ENCODE measurements around the gene EPHA4.

EPHA4 gene

DNA sequence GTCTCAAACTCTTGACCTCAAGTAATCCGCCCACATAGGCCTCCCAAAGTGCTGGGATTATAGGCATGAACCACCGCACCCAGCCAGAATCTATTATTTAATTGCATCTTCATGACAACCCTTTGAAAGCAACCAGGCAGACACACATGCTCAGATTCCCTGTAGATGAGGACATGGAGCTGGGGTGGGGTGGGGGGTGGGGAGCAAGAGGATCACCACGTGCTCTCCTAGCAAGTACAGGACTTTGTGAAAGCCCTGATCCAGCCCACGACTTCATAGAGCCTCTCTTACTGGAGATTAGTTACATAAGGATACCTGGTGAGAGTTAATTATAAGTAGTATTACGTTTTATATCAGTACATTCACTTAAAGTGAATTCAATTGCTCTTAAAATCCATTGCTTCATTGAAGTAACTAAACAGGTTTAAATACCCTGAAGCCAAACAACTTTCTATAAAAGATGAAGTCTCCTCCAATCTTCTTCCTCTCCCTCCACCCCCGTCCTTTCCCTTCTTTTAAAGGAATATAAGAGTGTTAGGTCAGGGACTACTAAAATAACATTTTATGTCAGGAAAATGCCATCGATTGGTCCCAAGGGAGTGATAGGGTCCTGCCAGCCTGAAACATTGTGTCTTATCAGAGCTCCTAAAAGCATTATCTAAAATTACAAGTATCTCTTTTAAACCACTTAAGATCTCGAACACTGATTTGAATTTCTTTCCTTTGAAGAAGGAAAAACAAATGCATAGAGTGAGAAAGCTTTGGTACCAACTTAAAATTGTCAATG, 123.9 kb downstream of the EPHA4 start:
- in situ Hi-C loops (cut with HindIII; ENCODE audit: low sequenced_read_pairs): no loop called here

DNA sequence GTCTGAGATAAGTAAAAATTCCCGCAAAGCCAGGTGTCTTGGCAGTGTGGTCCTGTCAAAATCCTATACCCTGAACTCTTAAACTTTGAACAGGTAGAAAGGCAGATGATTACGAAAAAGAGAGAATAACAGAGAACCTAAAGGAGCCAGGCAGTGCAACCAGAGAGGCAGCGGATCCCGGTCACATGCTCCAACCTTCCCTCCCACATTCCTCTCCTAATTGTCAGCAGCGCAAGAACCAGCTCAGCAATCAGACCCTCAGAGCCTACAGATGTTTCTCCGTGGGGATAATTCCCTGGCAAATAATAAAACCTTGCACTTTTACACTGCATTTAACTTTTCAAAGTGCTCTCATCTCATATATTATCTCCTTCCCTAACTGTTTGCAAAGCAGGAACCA, 124.8 kb downstream of the EPHA4 start:
- in situ Hi-C loops (cut with HindIII; ENCODE audit: low sequenced_read_pairs): no loop called here

DNA sequence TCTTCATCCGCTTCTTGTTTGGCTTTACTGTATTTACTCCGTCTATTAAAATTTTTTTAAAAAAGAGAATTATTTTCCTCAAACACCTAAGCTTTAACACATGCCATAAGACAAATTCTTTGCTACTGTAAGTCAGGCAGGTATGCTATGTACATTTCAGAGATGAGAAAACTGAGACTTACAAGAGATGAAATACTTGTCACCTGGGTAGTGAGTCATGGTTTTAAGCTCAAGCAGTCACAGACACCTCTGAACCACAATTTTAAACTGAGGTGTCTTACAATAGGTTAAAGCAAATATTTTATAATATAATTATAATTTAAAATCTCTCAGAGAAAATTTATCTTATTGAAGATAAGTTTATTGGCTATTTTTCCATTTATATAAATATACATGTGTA, 126.0 kb downstream of the EPHA4 start:
- in situ Hi-C loops (cut with HindIII; ENCODE audit: low sequenced_read_pairs): no loop called here

DNA sequence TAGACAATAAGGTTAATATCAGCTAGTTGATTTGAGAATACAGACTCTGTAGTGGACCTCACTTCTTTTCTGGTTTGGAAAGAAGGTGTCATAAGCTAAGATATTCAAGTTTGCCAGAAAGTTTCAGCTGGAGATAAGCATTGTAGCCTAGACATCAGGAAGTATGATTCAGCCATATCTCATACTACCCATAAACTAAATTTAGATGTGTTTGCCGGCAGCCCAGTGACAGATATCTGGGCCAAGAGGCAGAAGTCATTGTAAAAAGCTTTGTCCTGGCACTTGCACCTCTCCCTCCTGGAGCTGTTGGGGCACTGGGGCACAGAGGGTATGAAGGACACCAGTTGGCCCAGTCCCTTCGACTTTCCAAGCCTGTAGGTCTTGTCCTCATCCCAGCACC, 128.0 kb downstream of the EPHA4 start:
- in situ Hi-C loops (cut with HindIII; ENCODE audit: low sequenced_read_pairs): no loop called here

DNA sequence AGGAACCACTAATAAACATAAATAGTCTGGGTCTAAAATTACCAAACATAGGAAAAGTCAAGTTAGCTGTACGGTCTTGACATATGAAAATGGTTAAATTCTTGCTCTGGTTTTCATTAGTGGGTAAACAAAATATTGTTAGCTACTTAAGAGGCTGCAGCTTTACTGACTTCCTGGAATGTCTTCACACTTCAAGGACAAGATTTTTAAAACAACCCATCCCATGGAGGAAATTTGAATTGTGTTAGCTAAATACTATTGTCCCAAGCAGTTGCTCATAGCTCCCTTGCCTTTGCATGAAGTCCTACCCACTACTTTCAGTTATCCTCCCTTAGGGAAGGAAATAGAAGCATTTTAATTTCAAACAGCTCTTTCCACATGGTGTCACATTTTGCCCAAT, 128.5 kb downstream of the EPHA4 start:
- in situ Hi-C loops (cut with HindIII; ENCODE audit: low sequenced_read_pairs): no loop called here

DNA sequence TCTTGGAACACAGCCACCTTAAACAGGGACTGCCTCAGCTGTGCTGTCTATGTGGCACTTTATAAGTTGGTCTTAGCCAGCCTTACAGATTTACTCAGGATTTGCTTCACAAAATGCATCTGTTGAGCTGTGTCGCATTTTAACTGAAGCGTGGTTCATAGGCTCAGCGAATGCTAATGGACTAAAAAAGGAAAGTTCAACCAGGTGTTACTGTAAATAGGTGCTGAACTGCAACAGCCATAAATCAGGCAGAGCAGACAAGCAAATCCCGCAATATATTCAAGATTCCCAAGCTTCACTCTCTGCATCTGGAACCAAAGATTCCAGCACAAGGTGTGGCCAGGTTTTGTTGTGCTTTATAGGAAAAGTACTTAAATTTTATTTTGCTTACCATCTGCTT, 130.0 kb downstream of the EPHA4 start:
- in situ Hi-C loops (cut with HindIII; ENCODE audit: low sequenced_read_pairs): no loop called here

DNA sequence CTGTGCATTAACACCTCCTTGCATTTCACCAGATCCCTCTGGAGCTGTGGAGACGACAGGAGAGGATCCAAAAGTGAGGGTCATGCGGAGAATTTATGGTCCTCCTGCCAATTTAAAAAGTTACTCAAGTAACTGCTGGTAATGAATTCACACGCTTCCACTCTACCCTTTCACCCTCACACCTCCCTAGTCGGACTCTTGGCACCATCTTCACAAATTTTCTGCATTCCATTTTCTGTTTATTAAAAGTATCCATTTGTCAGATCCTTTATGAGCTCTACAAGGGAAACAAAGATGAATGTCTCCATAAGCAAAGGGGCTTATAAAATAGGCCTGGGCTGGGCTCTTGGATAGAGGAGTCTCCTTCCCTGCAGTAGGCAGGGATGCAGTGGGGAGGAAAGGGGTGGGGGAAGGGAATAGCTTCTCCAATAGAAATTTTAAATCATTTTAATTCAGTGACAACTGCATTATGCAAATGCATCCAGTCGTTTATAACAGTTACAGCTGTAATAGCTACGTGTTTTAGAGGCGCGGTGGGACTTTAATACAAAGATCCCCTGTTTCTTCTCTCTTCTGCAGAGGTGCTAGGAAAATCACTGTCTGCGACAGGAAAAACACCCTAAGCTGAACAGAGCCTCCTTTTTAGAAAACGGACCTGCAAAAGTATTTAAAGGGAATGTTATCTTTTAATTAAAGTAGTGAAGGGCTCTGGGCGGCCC, 132.2 kb downstream of the EPHA4 start:
- in situ Hi-C loops (cut with HindIII; ENCODE audit: low sequenced_read_pairs): no loop called here

DNA sequence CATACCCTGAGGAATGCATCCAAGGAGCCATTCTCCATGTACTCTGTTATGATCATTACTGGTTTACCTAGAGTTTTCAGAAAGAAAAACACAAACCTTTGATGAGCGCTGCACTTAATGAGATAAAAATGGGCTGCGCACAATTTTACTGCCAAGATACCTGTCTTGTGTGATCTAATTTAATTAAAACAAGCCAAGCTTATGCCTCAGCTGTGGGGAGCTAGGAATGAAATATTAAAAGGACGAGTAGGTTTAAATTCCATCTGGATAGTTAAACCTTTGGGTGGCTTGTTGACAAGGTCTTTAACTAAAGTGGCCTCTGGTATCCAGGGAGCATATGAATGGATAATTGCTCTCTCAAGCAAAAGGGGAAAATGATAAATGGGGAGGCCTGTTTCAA, 135.0 kb downstream of the EPHA4 start:
- in situ Hi-C loops (cut with HindIII; ENCODE audit: low sequenced_read_pairs): no loop called here

DNA sequence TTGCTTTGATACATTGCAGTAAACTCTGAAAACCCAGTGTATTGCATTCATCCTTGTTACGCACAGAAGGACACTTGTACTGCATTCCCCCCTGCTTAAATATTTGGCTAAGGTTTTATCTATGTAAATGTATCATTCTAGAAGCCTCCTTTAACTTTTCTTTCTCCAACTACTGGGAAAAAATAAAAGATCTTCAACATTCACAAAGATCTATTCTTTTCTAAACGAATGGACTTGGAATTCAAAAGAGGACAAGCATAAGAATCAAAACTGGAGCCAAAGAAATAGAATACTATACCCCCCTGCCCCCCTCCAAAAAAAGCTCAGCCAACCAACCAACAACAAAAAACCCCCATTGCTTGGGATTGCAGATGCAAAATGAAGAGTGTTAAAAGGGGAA, 136.9 kb downstream of the EPHA4 start:
- in situ Hi-C loops (cut with HindIII; ENCODE audit: low sequenced_read_pairs): no loop called here

DNA sequence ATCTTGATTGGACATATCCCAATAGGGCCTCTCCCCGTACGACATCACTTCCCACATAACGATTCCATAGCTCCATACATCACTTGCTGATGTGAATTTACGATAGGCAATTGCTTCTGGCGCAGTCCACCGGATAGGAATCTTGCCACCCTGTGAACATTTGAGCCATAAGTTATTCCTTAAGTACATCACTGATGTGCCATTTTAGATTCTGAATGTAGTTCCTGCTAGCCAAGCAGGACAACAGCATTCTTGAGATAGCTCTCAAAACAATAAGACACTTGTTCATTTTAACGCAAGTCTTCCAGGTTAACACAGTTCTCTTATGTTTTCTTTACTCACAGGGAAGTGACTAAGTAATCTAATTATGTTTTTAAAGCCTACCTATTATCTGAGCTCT, 138.0 kb downstream of the EPHA4 start:
- in situ Hi-C loops (cut with HindIII; ENCODE audit: low sequenced_read_pairs): no loop called here

DNA sequence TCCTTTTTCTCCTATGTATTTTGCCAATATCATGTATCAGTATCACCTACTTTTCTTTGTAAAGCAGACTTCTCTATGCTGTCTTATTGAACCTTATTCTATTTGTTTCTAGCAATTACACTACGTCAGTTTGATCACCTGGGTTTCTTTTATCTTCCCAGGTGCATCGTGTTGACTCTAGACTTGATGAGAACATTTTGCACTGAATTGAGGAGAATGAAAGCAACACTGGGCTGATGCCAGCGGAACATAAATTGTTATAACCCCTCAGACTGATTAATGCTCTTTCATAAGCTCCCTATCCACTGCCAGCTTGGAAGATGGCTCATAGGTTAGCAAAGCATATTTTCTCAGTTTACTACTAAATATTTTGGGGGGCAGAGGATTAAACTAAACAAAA, 140.6 kb downstream of the EPHA4 start:
- in situ Hi-C loops (cut with HindIII; ENCODE audit: low sequenced_read_pairs): no loop called here

DNA sequence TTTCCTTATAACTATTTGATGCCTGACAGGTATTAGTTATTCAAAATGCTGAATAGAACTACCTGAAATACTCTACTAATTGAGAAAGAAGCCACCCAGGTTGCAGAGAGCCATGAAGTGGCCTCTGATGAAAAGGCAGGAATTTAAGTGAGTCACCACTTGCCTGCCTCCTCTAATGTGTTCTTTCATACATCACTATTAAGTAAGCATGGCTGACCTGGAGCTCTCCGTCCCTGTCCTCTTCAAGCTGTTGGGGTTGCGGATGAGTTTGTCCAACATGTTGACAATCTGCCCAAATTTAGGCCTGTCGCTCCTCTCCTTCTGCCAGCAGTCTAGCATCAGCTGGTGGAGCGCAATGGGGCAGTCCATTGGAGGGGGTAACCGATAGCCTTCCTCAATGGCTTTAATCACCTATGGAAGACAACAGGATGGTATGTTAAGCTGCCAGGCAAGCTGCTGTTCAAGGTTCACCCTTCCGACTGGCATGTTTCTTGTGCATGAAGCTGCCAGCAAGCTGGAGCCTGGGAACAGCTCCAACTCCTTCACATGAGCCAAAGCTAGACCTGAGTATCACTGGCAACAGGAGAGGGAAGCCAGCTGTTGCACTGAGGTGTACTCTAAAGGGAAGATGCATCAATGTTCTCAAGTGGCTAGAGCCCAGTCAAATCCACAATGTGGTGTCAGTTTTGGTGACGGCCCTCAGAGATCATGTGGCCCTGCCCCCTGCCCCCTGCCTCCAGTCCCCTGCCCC, 142.2 kb downstream of the EPHA4 start:
- in situ Hi-C loops (cut with HindIII; ENCODE audit: low sequenced_read_pairs): no loop called here

DNA sequence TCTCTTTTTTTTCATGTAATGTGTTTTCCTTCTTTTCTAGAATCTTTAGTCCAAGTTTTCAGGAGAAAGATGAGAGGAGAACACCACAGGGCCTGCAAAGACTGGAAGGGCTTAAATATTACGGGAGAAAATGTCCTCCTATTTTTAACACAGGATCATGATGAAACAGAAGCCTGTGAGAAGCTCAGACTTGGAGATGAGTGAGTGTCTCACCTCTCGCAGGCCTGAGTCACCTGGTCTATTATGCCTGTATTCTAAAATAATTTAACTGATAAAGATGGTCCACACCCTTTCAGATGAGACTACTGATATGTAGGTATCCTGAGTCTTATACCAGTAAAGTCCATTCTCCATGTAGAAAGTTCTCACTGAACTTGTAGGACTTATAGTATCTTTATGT, 143.2 kb downstream of the EPHA4 start:
- in situ Hi-C loops (cut with HindIII; ENCODE audit: low sequenced_read_pairs): no loop called here

DNA sequence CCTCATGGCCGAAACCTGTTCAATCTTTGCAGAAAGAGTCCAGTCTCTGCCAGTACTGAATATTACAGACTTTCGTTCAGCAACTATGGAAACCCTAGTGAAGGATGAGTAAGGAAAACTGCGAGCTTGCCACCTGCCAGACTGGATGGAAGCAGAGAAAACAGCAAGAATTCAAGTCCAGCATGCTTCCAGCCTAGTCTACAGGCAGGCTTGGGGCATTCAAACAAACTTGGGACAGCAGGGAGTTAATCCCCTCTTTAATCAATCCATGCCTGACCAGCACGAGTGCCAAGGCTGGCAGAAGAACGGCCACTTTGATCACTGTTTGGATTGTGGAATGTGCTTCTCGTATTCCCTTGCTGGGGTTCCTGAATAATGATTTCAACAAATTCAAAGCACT, 145.2 kb downstream of the EPHA4 start:
- in situ Hi-C loops (cut with HindIII; ENCODE audit: low sequenced_read_pairs): no loop called here

DNA sequence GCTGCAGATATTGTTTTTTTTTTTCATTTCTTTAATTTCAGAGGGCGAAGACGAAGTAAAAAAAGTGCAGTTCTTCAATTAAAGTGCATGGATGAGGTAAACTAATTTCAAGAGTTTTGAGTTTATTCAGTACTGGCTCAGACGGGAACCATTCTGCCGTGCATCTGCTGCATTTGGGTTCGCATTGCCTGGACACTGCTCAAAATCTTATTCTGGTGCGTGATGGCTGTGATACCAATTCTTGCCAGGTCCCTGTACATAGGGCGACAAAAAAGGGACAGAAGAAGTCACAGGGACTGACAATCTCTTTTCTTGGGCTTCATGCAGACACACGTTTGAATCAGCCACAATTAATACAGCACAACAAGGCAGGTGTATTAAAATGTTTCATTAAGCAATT, 146.2 kb downstream of the EPHA4 start:
- in situ Hi-C loops (cut with HindIII; ENCODE audit: low sequenced_read_pairs): no loop called here

DNA sequence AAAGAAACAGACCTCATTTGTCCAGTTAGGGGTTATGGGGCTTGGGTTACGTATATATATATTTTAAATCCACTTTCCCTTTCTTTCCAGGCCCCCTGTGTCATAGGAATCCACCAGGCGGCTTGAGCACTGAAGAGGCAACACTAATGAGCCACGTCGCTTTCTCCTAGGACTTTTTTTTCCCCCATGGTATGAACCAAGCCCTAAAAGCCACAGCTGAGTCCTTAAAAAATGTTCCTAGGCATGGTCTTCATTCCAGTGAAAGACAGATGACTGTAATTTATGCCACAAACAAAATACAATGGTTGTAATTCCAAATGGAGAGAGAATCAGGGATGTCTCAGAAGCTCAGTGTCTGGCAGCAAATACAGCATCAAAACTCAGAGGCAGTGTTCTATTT, 146.8 kb downstream of the EPHA4 start:
- in situ Hi-C loops (cut with HindIII; ENCODE audit: low sequenced_read_pairs): no loop called here

DNA sequence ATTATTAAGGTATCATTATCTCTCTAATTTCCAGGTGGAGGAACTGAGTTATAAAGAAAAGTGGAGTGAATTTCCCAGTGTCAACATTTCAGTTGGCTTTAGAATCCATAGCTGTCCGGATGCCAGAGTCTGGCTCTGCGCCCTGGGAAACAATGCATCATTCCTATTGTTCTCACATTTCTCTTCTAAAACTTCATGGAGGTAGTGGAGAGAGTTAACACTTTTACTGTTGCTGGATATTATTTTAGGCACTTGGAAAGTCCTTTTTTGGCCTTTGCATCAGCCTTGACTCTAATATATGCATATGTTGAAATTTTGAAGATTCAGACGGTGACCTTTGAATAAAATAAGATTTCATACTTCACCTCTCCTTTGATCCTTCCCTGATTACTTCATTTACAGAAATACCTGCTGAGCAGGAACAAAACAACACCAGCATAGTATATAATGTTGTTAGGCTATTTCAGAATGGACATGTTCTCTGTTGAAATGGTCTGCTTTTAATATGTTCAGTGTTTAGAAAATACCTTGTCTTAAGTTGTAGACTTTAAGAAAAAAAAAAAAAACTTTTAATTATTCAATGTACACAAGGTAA, 148.8 kb downstream of the EPHA4 start:
- in situ Hi-C loops (cut with HindIII; ENCODE audit: low sequenced_read_pairs): no loop called here

DNA sequence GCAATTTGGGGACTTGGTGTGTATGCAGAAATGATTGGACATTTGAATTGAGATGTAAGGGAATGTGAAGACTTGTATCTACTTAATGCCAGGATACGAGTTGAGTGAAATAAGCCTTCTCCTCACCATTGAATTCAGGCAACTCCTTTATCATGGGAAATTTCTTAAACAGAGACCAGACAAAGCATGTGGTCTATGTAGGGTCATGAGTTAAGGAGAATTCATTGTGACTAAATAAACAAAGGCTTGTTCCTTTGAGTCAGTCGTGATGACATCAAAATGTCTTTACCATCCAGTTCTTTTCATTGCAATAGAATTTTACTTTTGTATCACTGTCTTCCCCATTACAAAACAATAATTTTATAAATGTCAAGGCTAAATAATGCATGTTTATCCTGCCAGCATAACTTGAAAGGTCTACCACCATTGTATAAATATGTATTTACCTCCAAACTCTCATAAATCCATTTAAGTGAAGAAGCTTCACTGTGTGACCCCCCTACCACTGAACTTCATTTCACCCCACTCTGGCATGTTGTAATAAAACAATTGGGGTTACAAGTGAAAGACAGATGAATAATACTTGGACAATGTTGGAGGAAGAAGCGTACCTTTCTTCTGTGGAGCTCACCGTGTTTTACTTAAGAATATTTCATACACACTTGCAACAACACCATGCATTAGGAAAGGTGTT, 149.4 kb downstream of the EPHA4 start:
- in situ Hi-C loops (cut with HindIII; ENCODE audit: low sequenced_read_pairs): no loop called here

DNA sequence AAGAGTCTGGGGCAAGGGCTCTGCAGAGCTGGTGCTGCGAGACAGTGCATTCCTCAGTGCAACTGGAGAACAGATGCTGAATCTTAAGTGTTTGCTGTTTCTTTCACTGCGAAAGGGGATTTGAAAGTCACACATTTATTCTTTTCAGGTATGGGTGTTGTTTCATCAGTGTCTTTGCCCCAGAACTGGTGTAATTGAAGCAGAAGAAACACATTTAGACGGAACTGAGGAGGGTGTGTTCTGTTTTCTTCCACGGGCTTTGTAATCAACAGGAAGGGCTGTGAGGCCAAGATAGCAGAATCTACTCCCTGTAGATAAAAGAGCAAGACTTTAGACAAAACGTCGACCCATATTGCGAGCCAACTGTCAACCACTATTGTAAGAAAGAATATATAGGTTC, 151.9 kb downstream of the EPHA4 start:
- in situ Hi-C loops (cut with HindIII; ENCODE audit: low sequenced_read_pairs): no loop called here

DNA sequence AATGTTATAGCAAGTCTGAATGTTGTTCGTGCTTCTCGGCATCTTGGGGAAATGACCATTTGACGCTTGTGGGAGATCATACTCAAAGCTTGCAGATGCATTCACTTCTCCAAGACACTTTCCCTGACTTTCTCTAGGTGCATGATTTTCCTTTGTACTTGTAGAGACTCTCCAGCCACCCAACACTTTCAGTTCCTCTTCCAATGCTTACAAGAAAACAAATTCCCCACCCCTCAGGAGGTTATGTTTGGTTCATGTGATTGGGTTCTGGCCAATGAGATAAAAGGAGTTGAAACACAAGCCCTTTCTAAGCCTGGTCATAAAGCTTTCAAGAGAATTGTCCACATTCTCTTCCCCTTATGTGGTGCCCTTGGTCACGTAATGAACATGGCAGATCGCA, 156.3 kb downstream of the EPHA4 start:
- in situ Hi-C loops (cut with HindIII; ENCODE audit: low sequenced_read_pairs): no loop called here

DNA sequence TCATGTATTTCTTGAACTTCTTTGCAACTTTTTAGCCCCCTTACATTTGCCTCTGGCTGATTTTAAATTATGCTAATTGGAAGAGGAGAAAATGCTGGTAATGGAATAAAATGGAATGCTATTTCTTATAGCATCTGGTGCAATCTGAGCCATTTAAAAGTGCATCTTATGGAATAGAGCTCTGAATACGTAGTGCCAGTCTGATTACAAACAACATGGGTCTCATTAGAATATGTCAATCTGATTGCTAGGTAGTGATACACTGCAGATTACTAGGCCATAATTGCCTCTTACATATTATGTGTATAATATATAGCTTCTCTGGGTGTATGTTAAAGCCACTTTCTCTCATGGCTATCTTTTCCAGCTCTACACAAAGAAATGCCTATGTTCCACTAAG, 159.1 kb downstream of the EPHA4 start:
- in situ Hi-C loops (cut with HindIII; ENCODE audit: low sequenced_read_pairs): no loop called here
